Measurements from ENCODE around the gene HOXD8.
A peak's percentile ranks its signal among the peaks of the same experiment; 100 is the strongest.

The HOXD8 gene

GRCh38 chr2:176174824-176175708 lies 45.6 kb downstream of the HOXD8 start:
- in situ Hi-C loops (cut with MboI; ENCODE audit: low pct_unique_long_range_greater_than_20kb, low sequenced_read_pairs): no loop called here
- DNase-seq: peak; percentile 17

- in situ Hi-C loops (cut with MboI; ENCODE audit: low pct_unique_long_range_greater_than_20kb, low sequenced_read_pairs): no loop called here
- no peak for DNase-seq
These were observed 46.5 kb downstream of the HOXD8 start for GRCh38 chr2:176175709-176176607.

GRCh38 chr2:176177580-176178037 lies 48.1 kb downstream of the HOXD8 start:
- DNase-seq: no peak
- in situ Hi-C loops (cut with MboI; ENCODE audit: low pct_unique_long_range_greater_than_20kb, low sequenced_read_pairs): no loop called here

GRCh38 chr2:176178038-176178756 lies 48.7 kb downstream of the HOXD8 start:
- peak; percentile 60 for DNase-seq
- in situ Hi-C loops (cut with MboI; ENCODE audit: low pct_unique_long_range_greater_than_20kb, low sequenced_read_pairs): no loop called here

GRCh38 chr2:176178757-176179295 lies 49.3 kb downstream of the HOXD8 start:
- DNase-seq: peak; percentile 48
- in situ Hi-C loops (cut with MboI; ENCODE audit: low pct_unique_long_range_greater_than_20kb, low sequenced_read_pairs): no loop called here

- DNase-seq: no peak
- in situ Hi-C loops (cut with MboI; ENCODE audit: low pct_unique_long_range_greater_than_20kb, low sequenced_read_pairs): no loop called here
These were observed 52.0 kb downstream of the HOXD8 start for GRCh38 chr2:176181551-176181950.

Data from KBM-7 (cell line).